Sigmoid colon (tissue), 4 donors: Measurements from ENCODE around the gene MAP3K8.

ENCODE experiments used
- EP300 ChIP-seq, 4 donors: sonication (generic); formaldehyde crosslinking; IDR thresholded peaks; one replicate each; pipeline ENCODE4 v1.6.1; 2017; ENCODE audit warnings: antibody characterized with exemption in 4 of 4
- POLR2AphosphoS5 ChIP-seq, 4 donors: sonication (generic); formaldehyde crosslinking; IDR thresholded peaks; one replicate each; pipeline ENCODE4 v1.6.1; 2017; ENCODE audit warnings: antibody characterized with exemption in 4 of 4

GRCh38 chr10:30432622-30433305 lies 1.2 kb upstream of the MAP3K8 start:
- TF ChIP-seq POLR2AphosphoS5 (IDR thresholded peaks at IDR 0.05) (no peak), EP300 (IDR thresholded peaks at IDR 0.05) (no peak)
